GM12865 (cell line): ENCODE results near the gene ANKRD31.

Experiments used
- DNase-seq: peaks from one replicate; pipeline ENCODE4 v3.0.0; 2010; ENCODE audit warnings: low read depth
- H3K4me3 ChIP-seq: 2 replicates; pipeline ENCODE4 v1.5.1; 2011; ENCODE audit warnings: mild to moderate bottlenecking, low read depth, low read length, control low read depth
- TF ChIP-seq, protein P1 (sequence below): IDR thresholded peaks from 2 replicates; pipeline ENCODE4 v1.5.1; 2011; ENCODE audit warnings: low read length, control low read depth, low read depth, inconsistent platforms; ENCODE audit not compliant: insufficient read depth; ENCODE audit errors: missing control alignments

ANKRD31 gene

DNA sequence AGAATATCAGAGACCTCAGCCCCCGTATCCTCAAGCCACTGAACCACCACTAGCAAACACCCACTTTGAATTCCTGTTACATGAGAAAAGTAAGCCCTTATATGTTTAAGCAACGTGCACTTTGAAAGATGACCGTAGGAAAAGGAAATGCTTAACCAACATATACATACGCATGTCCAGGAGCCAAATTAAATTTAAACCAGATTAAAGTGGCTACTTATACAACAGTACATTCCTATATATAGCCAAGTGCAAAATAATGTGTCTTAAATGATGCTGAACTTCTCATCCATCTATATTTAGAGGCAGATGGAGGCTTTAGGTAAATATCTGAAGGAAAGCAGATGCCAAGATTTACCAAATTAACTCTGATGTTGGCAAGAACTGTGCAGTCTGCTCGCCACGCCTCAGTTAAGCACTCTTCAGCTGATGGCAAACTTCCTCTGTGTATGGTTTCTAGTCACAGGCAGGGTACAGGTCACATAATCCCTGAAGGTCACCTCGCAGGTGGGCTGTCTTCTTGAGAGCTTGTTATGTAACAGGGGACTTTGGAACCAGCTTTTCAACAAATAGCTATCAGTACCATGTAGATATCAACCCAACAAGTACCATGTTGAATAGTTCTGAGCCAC is 192.9 kb downstream of the ANKRD31 start:
- no peak overlapping the region for H3K4me3 ChIP-seq
- DNase-seq, result no peak
- TF ChIP-seq, protein P1, sequence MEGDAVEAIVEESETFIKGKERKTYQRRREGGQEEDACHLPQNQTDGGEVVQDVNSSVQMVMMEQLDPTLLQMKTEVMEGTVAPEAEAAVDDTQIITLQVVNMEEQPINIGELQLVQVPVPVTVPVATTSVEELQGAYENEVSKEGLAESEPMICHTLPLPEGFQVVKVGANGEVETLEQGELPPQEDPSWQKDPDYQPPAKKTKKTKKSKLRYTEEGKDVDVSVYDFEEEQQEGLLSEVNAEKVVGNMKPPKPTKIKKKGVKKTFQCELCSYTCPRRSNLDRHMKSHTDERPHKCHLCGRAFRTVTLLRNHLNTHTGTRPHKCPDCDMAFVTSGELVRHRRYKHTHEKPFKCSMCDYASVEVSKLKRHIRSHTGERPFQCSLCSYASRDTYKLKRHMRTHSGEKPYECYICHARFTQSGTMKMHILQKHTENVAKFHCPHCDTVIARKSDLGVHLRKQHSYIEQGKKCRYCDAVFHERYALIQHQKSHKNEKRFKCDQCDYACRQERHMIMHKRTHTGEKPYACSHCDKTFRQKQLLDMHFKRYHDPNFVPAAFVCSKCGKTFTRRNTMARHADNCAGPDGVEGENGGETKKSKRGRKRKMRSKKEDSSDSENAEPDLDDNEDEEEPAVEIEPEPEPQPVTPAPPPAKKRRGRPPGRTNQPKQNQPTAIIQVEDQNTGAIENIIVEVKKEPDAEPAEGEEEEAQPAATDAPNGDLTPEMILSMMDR, result no peak

DNA sequence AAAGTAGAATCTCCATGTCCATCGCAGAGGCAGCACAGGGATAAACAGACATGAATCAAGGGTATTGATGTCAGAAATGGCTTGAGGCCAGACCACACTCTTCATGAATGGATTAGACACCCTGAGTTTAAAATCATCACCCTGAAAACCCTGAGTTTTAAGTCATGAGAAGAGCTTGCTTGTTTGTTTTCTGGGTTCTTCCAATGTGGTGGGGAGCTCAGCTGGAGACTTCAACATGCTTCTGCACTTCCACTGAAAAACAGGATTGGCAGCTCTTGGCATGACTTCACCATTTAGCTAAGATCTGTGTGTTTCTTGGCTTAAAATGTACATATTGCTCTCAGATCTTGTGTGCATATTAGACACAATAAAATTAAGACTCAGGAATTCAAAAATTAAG is 194.2 kb downstream of the ANKRD31 start:
- TF ChIP-seq, protein P1, result no peak
- DNase-seq, result no peak
- H3K4me3 ChIP-seq, result no peak overlapping the region

DNA sequence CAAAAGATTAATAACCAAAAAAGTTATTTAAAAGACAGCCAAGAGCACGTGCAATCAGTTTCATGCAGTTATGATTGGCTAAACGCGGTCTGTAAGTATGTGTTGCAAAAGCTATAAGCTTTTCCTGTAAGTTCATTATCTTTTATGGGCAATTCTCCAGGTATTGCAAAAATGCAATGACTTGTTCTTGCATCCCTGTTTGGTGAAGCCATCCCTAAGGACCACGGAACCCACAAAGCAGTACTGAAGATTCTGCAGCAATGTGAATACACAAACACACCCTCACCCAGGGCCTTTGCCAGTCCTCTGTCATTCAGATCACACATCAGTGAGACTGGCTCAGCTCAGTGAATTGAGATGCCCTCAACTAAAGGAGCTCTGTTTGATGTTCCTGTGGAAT is 195.7 kb downstream of the ANKRD31 start:
- DNase-seq, result no peak
- TF ChIP-seq, protein P1, result no peak
- H3K4me3 ChIP-seq, result no peak overlapping the region

DNA sequence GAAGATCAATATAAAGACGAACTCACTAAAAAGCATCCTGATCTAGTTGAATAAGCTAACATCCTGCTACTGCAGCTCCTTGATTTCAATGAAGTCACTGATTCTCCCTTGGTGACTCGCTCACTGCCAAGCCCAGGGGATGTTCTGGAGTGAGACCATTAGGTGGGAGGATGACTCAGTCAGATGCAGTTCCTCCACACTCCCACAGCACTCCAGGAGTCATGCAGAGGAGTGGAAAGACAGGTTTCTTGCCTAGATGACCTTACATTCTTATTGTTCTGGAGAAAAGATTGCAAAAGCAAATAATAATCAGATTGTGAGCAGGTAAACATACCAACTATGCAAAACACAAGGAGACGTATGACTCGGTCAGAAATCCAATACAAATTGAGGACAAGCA is 199.6 kb downstream of the ANKRD31 start:
- no peak for DNase-seq
- no peak overlapping the region for H3K4me3 ChIP-seq
- TF ChIP-seq, protein P1, result no peak

DNA sequence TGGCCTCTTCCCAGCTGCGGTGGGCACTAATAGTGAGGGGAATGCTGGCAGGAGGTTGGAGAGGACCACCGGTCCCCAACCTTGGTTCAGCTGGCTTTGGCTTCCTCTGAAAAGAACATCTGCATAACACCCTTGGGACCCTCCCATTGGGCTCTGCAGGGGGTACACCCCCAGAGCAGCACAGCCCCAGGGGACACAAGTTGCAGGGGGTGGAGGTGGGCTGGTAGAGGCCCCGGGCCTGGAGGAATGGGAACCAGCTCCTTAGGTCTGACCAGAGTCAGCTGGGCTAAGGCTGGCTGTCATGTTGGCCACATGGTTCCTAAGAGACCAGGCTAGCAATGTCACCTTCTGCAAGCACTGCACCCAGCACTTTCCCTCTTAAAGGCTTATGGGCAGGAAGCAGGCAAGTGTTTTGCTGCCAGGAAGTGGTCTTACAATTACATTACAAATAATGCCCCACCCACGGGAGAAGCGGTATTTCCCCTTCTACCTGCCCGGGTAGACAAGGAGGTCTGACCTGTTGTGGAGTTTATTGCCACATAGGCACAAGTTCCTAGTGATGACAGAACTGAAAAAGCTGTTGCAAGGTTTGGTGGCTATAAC is 202.4 kb downstream of the ANKRD31 start:
- H3K4me3 ChIP-seq, result no peak overlapping the region
- DNase-seq, result peak; percentile 20
- TF ChIP-seq, protein P1, result no peak

DNA sequence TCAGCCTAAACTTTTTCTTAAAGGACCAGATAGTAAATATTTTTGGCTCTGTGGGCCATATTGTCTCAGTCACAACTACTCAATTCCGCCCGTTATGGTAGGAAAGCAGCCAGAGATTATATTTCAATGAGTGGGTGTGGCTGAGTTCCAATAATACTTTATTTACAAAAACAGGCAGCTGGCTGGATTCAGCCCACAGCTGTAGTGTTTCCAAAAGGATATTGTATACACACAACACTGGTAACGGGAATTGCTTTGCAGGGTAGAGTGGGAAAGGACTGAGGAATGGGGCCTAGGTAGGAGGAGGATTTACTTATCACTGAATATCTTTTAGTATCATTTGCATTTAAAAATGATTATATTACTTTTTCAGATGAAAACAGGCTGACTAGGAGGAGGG is 205.3 kb downstream of the ANKRD31 start:
- TF ChIP-seq, protein P1, result no peak

DNA sequence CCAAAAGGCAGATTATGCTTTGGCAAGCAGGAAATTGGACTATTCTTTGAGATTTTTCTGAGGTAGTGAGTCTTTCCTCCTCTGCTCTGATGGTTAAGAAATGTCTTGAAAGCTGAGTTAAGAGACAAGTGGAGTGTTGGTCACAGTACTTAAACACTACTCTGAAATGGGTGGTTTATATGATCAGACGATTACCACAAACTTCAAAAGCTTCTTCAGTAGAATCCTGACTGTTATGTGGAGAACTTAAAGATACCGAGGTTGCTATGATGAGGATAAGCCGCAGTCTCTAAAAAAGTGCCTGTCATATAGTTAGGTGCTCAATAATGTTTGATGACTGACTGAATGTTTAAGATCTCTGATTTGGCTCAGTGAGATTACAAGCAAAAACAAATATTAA is 208.6 kb downstream of the ANKRD31 start:
- H3K4me3 ChIP-seq, result no peak overlapping the region
- TF ChIP-seq, protein P1, result no peak
- no peak for DNase-seq

More for the DNA sequence above, 205.3 kb downstream of the ANKRD31 start:
- no peak for DNase-seq
- H3K4me3 ChIP-seq, result no peak overlapping the region
